Measurements from ENCODE around the gene APOBEC3B. TPM values are rescaled to one million over a fixed set of nuclear protein-coding genes. Genes with fewer than 3 reads are reported as not detected.
"Not testable (repeated sequence)": the region's sequence is repeated elsewhere in the genome, so short reads cannot be mapped to it uniquely, and the experiment has no call there.

The APOBEC3B gene
- polyA plus RNA-seq, 1 of the 3 experiments (the other 2 are of a cell fraction) = not detected

DNA sequence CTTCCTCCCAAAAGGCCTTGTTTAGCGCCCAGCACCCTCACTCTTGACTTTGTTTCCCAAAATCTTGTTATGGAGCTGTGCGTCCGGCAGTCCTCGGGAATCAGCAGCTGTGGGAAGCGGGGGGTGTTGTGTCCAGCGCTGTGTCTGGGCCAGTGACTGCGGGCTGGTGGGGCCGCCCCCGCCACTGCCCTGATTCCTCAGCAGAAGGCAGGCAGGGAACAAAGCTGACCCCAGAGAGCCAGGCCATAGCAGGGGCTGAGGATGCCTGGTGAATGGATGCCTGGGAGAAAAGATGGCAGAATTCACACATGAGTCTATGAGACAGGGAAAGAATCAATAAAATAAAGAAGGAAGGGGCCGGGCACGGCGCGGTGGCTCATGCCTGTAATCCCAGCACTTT lies 34.4 kb downstream of the APOBEC3B start (continued):
- TF ChIP-seq, protein P1, sequence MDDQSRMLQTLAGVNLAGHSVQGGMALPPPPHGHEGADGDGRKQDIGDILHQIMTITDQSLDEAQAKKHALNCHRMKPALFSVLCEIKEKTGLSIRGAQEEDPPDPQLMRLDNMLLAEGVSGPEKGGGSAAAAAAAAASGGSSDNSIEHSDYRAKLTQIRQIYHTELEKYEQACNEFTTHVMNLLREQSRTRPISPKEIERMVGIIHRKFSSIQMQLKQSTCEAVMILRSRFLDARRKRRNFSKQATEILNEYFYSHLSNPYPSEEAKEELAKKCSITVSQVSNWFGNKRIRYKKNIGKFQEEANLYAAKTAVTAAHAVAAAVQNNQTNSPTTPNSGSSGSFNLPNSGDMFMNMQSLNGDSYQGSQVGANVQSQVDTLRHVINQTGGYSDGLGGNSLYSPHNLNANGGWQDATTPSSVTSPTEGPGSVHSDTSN (IDR thresholded peaks at IDR 0.05) = no peak
- TF ChIP-seq FOSL2 (IDR thresholded peaks at IDR 0.05; ENCODE audit: borderline replicate concordance, low read depth) = no peak
- TF ChIP-seq, protein P2, sequence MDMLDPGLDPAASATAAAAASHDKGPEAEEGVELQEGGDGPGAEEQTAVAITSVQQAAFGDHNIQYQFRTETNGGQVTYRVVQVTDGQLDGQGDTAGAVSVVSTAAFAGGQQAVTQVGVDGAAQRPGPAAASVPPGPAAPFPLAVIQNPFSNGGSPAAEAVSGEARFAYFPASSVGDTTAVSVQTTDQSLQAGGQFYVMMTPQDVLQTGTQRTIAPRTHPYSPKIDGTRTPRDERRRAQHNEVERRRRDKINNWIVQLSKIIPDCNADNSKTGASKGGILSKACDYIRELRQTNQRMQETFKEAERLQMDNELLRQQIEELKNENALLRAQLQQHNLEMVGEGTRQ (IDR thresholded peaks at IDR 0.05; ENCODE audit: borderline replicate concordance, low read depth, low read length) = no peak

DNA sequence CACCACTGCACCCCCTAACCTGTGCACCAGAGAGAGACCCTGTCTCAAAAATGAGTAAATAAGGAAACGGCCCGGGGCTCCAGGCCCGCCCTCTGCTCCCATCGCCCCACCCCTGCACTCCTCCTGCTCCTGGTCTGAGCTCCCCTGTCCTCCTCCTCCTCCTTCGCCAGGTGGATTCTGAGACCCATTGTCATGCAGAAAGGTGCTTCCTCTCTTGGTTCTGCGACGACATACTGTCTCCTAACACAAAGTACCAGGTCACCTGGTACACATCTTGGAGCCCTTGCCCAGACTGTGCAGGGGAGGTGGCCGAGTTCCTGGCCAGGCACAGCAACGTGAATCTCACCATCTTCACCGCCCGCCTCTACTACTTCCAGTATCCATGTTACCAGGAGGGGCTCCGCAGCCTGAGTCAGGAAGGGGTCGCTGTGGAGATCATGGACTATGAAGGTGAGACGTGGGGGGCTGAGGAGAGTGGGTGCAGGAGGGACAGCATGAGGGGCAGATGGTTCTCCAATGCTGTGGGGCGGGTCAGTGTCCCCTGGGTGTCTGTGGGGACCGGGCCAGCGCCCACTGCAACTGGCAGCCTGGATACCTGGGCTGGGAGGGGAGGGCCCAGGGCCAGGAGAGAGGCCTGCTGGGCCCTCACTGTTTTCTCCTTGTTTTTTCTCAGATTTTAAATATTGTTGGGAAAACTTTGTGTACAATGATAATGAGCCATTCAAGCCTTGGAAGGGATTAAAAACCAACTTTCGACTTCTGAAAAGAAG lies 35.6 kb downstream of the APOBEC3B start:
- peaks cover 0 to 10% of the 10 kb centered on the region in 2 experiments; a peak in 1 of 4 replicates for H3K4me1 ChIP-seq (ENCODE audit: control insufficient read depth in 1 of 2, insufficient read depth in 2 of 2, low read depth in 1 of 2, low read length in 1 of 2)

DNA sequence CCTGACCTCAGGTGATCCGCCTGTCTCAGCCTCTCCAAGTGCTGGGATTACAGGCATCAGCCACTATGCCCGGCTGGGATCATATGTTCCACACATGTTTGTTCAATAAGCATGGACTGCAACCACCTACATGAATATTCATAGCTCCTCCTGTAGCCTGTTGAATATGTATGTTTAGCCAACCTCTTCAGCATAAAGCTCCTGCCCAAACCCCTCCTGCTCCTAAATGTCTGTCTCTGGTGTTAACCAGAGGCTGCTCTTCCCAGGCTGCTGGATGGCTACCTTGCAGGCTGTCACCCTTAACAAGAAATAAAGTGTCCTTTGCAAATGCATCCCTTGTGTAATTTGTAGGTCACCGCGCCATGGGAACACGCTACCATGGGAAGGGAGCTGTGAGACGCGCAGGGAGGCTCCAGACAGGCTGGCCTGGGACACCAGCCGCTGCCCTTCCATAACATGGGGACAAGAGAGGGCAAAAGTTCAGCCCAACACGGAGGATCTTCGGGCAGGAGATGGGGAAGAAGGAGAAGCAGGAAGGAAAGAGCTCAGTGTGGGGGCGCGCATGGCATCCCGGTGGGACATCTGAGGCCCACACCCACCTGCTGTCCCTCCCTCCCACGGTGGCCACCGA lies 38.0 kb downstream of the APOBEC3B start:
- POLR2A ChIA-PET; H3K4me3 ChIP-seq (ENCODE audit: low read depth in 2 of 2, low read length in 1 of 2); CTCF ChIA-PET; H3K36me3 ChIP-seq (replicated peaks in 1 of 2; ENCODE audit: control insufficient read depth in 1 of 2, insufficient read depth in 2 of 2, low read length in 1 of 2); H3K9me3 ChIP-seq; H3K79me2 ChIP-seq (ENCODE audit: insufficient read depth); H3K4me2 ChIP-seq; H4K20me1 ChIP-seq (ENCODE audit: insufficient read depth); H3K27me3 ChIP-seq (ENCODE audit: insufficient read depth); H3F3A ChIP-seq (replicated peaks; ENCODE audit: insufficient read depth); H3K9me2 ChIP-seq; H3K9ac ChIP-seq; H2AFZ ChIP-seq (ENCODE audit: low read depth); H3K4me1 ChIP-seq (ENCODE audit: control insufficient read depth in 1 of 2, insufficient read depth in 2 of 2, low read depth in 1 of 2, low read length in 1 of 2); DNase-seq: not testable (repeated sequence)
- peak overlapping the region in 1 of 2 experiments; percentile 50; a peak in 1 of 4 replicates for H3K27ac ChIP-seq (ENCODE audit: low read depth in 2 of 2, low read length in 1 of 2)
- WGBS (ENCODE audit: low lambda C conversion rate) = 48% methylated on average over 6 of the region's 15 CpGs

More for the DNA sequence above, 35.6 kb downstream of the APOBEC3B start:
- no peaks in the 10 kb centered on the region for H3K36me3 ChIP-seq (replicated peaks in 1 of 2; ENCODE audit: control insufficient read depth in 1 of 2, insufficient read depth in 2 of 2, low read length in 1 of 2)
- no peaks in the 10 kb centered on the region for H3K9me2 ChIP-seq
- H3F3A ChIP-seq (replicated peaks; ENCODE audit: insufficient read depth) = no peaks in the 10 kb centered on the region
- H3K4me2 ChIP-seq = no peak overlapping the region
- no peaks in the 10 kb centered on the region for H4K20me1 ChIP-seq (ENCODE audit: insufficient read depth)
- no peak overlapping the region for H3K4me3 ChIP-seq (ENCODE audit: low read depth in 2 of 2, low read length in 1 of 2)
- peaks cover 14% of the 10 kb centered on the region; the same call in 1 of the 2 replicates for H3K79me2 ChIP-seq (ENCODE audit: insufficient read depth)
- H2AFZ ChIP-seq (ENCODE audit: low read depth) = no peak overlapping the region
- no peak overlapping the region for H3K27ac ChIP-seq (ENCODE audit: low read depth in 2 of 2, low read length in 1 of 2)
- no peaks in the 10 kb centered on the region for H3K9me3 ChIP-seq
- ChIA-PET POLR2A (no interaction called here), CTCF (no interaction called here)
- TF ChIP-seq JUND (IDR thresholded peaks at IDR 0.05) = no peak
- TF ChIP-seq FOXJ3 (CRISPR knock-in tag; IDR thresholded peaks at IDR 0.05) = no peak
- no peak for TF ChIP-seq NRF1 (IDR thresholded peaks at IDR 0.05; ENCODE audit: low read depth, low read length)
- TF ChIP-seq SIN3A (IDR thresholded peaks at IDR 0.05; ENCODE audit: borderline replicate concordance, low read depth, low read length) = no peak
- TF ChIP-seq, protein P3, sequence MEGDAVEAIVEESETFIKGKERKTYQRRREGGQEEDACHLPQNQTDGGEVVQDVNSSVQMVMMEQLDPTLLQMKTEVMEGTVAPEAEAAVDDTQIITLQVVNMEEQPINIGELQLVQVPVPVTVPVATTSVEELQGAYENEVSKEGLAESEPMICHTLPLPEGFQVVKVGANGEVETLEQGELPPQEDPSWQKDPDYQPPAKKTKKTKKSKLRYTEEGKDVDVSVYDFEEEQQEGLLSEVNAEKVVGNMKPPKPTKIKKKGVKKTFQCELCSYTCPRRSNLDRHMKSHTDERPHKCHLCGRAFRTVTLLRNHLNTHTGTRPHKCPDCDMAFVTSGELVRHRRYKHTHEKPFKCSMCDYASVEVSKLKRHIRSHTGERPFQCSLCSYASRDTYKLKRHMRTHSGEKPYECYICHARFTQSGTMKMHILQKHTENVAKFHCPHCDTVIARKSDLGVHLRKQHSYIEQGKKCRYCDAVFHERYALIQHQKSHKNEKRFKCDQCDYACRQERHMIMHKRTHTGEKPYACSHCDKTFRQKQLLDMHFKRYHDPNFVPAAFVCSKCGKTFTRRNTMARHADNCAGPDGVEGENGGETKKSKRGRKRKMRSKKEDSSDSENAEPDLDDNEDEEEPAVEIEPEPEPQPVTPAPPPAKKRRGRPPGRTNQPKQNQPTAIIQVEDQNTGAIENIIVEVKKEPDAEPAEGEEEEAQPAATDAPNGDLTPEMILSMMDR (IDR thresholded peaks at IDR 0.05) = no peak
- H3K27me3 ChIP-seq (ENCODE audit: insufficient read depth) = no peaks in the 10 kb centered on the region
- 95% methylated on average over 8 of the region's 18 CpGs for WGBS (ENCODE audit: low lambda C conversion rate)
- H3K9ac ChIP-seq = no peak overlapping the region
- DNase-seq = no peak
